ENCODE results near the gene ZNF175. TPM values are rescaled to one million over a fixed set of nuclear protein-coding genes. Genes with fewer than 3 reads are reported as not detected.

Gene ZNF175
- total and polyA plus RNA-seq, 4 experiments from 2014 or later = 0.65 to 17.4 (median 9.9) TPM

- H3K27me3 ChIP-seq (ENCODE audit: insufficient read depth, low read length) = no peaks in the 10 kb centered on the region
- no peaks in the 10 kb centered on the region for H3K36me3 ChIP-seq (ENCODE audit: insufficient read depth, low read length)
- no peak overlapping the region for H3K4me3 ChIP-seq (ENCODE audit: low read length in 2 of 2)
- Mint-ChIP-seq H3K36me3 (no peaks in the 10 kb centered on the region), H3K4me3 (no peak overlapping the region), H3K27ac (no peak overlapping the region), H3K27me3 (peaks cover 31 to 48% of the 10 kb centered on the region in 2 donors), H3K4me1 (peaks cover 0 to 4% (median 0%) of the 10 kb centered on the region in 4 donors), H3K9me3 (peaks cover 0 to 3% (median 0%) of the 10 kb centered on the region in 8 donors)
- ChIA-PET CTCF (ENCODE audit: partially characterized antibody) (no interaction called here), POLR2A (ENCODE audit: partially characterized antibody) (no interaction called here)
- H3K4me1 ChIP-seq (ENCODE audit: insufficient read depth, low read length) = no peaks in the 10 kb centered on the region
- intact Hi-C loops (cut with micrococcal nuclease) = no loop called here
- no peaks in the 10 kb centered on the region for H3K9me3 ChIP-seq (ENCODE audit: control insufficient read depth in 1 of 2, low read length in 2 of 2)
- no peak overlapping the region for H3K27ac ChIP-seq (ENCODE audit: low read depth, low read length)
- DNase-seq = no peak
Observed at GRCh38 chr19:51546107-51546649, 24.9 kb upstream of the ZNF175 start.

- no peak overlapping the region for H3K4me3 Mint-ChIP-seq
- peaks cover 31 to 50% of the 10 kb centered on the region in 2 donors for H3K27me3 Mint-ChIP-seq
- H3K27ac Mint-ChIP-seq = no peak overlapping the region
- no peaks in the 10 kb centered on the region for H3K9me3 ChIP-seq (ENCODE audit: control insufficient read depth in 1 of 2, low read length in 2 of 2)
- peaks cover 0 to 3% of the 10 kb centered on the region in 2 donors for H3K36me3 Mint-ChIP-seq
- no peak for DNase-seq
- CTCF ChIA-PET (ENCODE audit: partially characterized antibody) = no interaction called here
- H3K4me1 Mint-ChIP-seq = peaks cover 2 to 10% (median 3%) of the 10 kb centered on the region in 4 donors
- no peak overlapping the region for H3K27ac ChIP-seq (ENCODE audit: low read depth, low read length)
- intact Hi-C loops (cut with micrococcal nuclease) = no loop called here
- no peak overlapping the region for H3K4me3 ChIP-seq (ENCODE audit: low read length in 2 of 2)
- H3K4me1 ChIP-seq (ENCODE audit: insufficient read depth, low read length) = no peaks in the 10 kb centered on the region
- peaks cover 0 to 4% (median 1%) of the 10 kb centered on the region in 8 donors for H3K9me3 Mint-ChIP-seq
- POLR2A ChIA-PET (ENCODE audit: partially characterized antibody) = no interaction called here
- H3K27me3 ChIP-seq (ENCODE audit: insufficient read depth, low read length) = no peaks in the 10 kb centered on the region
- no peaks in the 10 kb centered on the region for H3K36me3 ChIP-seq (ENCODE audit: insufficient read depth, low read length)
Observed at GRCh38 chr19:51546650-51547396, 24.3 kb upstream of the ZNF175 start.

GRCh38 chr19:51547397-51548212 is 23.5 kb upstream of the ZNF175 start:
- Histone ChIP-seq H3K4me1 (ENCODE audit: insufficient read depth, low read length) (no peaks in the 10 kb centered on the region), H3K9me3 (ENCODE audit: control insufficient read depth in 1 of 2, low read length in 2 of 2) (no peaks in the 10 kb centered on the region), H3K36me3 (ENCODE audit: insufficient read depth, low read length) (no peaks in the 10 kb centered on the region), H3K27ac (ENCODE audit: low read depth, low read length) (no peak overlapping the region), H3K27me3 (ENCODE audit: insufficient read depth, low read length) (no peaks in the 10 kb centered on the region), H3K4me3 (ENCODE audit: low read length in 2 of 2) (no peak overlapping the region)
- Mint-ChIP-seq H3K36me3 (peaks cover 0 to 5% of the 10 kb centered on the region in 2 donors), H3K9me3 (peaks cover 0 to 9% (median 4%) of the 10 kb centered on the region in 8 donors), H3K4me1 (peaks cover 2 to 14% (median 6%) of the 10 kb centered on the region in 4 donors), H3K27me3 (peaks cover 30 to 49% of the 10 kb centered on the region in 2 donors), H3K4me3 (no peak overlapping the region), H3K27ac (no peak overlapping the region)
- ChIA-PET CTCF (ENCODE audit: partially characterized antibody) (no interaction called here), POLR2A (ENCODE audit: partially characterized antibody) (no interaction called here)
- intact Hi-C loops (cut with micrococcal nuclease) = no loop called here
- no peak for DNase-seq

GRCh38 chr19:51548213-51548651 is 22.9 kb upstream of the ZNF175 start:
- peaks cover 2 to 14% (median 6%) of the 10 kb centered on the region in 4 donors for H3K4me1 Mint-ChIP-seq
- H3K4me3 ChIP-seq (ENCODE audit: low read length in 2 of 2) = no peak overlapping the region
- peaks cover 0 to 10% (median 5%) of the 10 kb centered on the region in 8 donors for H3K9me3 Mint-ChIP-seq
- no peaks in the 10 kb centered on the region for H3K4me1 ChIP-seq (ENCODE audit: insufficient read depth, low read length)
- H3K36me3 Mint-ChIP-seq = peaks cover 0 to 6% of the 10 kb centered on the region in 2 donors
- POLR2A ChIA-PET (ENCODE audit: partially characterized antibody) = no interaction called here
- no peaks in the 10 kb centered on the region for H3K36me3 ChIP-seq (ENCODE audit: insufficient read depth, low read length)
- H3K9me3 ChIP-seq (ENCODE audit: control insufficient read depth in 1 of 2, low read length in 2 of 2) = no peaks in the 10 kb centered on the region
- no peak overlapping the region for H3K27ac Mint-ChIP-seq
- no peaks in the 10 kb centered on the region for H3K27me3 ChIP-seq (ENCODE audit: insufficient read depth, low read length)
- H3K27ac ChIP-seq (ENCODE audit: low read depth, low read length) = no peak overlapping the region
- intact Hi-C loops (cut with micrococcal nuclease) = no loop called here
- no peak for DNase-seq
- CTCF ChIA-PET (ENCODE audit: partially characterized antibody) = no interaction called here
- H3K27me3 Mint-ChIP-seq = peaks cover 32 to 49% of the 10 kb centered on the region in 2 donors
- no peak overlapping the region for H3K4me3 Mint-ChIP-seq

- no peaks in the 10 kb centered on the region for H3K36me3 ChIP-seq (ENCODE audit: insufficient read depth, low read length)
- CTCF ChIA-PET (ENCODE audit: partially characterized antibody) = no interaction called here
- H3K27me3 Mint-ChIP-seq = peaks cover 33 to 49% of the 10 kb centered on the region in 2 donors
- H3K4me1 Mint-ChIP-seq = peaks cover 2 to 14% (median 6%) of the 10 kb centered on the region in 4 donors
- no peak overlapping the region for H3K4me3 ChIP-seq (ENCODE audit: low read length in 2 of 2)
- H3K27ac Mint-ChIP-seq = no peak overlapping the region
- POLR2A ChIA-PET (ENCODE audit: partially characterized antibody) = no interaction called here
- no peak overlapping the region for H3K27ac ChIP-seq (ENCODE audit: low read depth, low read length)
- DNase-seq = no peak
- no peak overlapping the region for H3K4me3 Mint-ChIP-seq
- intact Hi-C loops (cut with micrococcal nuclease) = no loop called here
- H3K27me3 ChIP-seq (ENCODE audit: insufficient read depth, low read length) = no peaks in the 10 kb centered on the region
- H3K9me3 Mint-ChIP-seq = peaks cover 0 to 10% (median 5%) of the 10 kb centered on the region in 8 donors
- peaks cover 0 to 6% of the 10 kb centered on the region in 2 donors for H3K36me3 Mint-ChIP-seq
- H3K4me1 ChIP-seq (ENCODE audit: insufficient read depth, low read length) = no peaks in the 10 kb centered on the region
- no peaks in the 10 kb centered on the region for H3K9me3 ChIP-seq (ENCODE audit: control insufficient read depth in 1 of 2, low read length in 2 of 2)
Observed at GRCh38 chr19:51548891-51549305, 22.2 kb upstream of the ZNF175 start.

- DNase-seq = no peak
- Mint-ChIP-seq H3K27me3 (peaks cover 36 to 47% of the 10 kb centered on the region in 2 donors), H3K4me1 (peaks cover 2 to 14% (median 6%) of the 10 kb centered on the region in 4 donors), H3K9me3 (peaks cover 0 to 10% (median 5%) of the 10 kb centered on the region in 8 donors), H3K27ac (no peak overlapping the region), H3K4me3 (no peak overlapping the region), H3K36me3 (peaks cover 0 to 6% of the 10 kb centered on the region in 2 donors)
- intact Hi-C loops (cut with micrococcal nuclease) = no loop called here
- ChIA-PET POLR2A (ENCODE audit: partially characterized antibody) (interaction anchor here (0.7 kb wide), 1 partner anchor 161 kb away, joined by 3 read pairs; no protein-coding TSS in a partner anchor), CTCF (ENCODE audit: partially characterized antibody) (no interaction called here)
- H3K27ac ChIP-seq (ENCODE audit: low read depth, low read length) = no peak overlapping the region
- H3K27me3 ChIP-seq (ENCODE audit: insufficient read depth, low read length) = no peaks in the 10 kb centered on the region
- no peaks in the 10 kb centered on the region for H3K4me1 ChIP-seq (ENCODE audit: insufficient read depth, low read length)
- no peaks in the 10 kb centered on the region for H3K36me3 ChIP-seq (ENCODE audit: insufficient read depth, low read length)
- no peaks in the 10 kb centered on the region for H3K9me3 ChIP-seq (ENCODE audit: control insufficient read depth in 1 of 2, low read length in 2 of 2)
- no peak overlapping the region for H3K4me3 ChIP-seq (ENCODE audit: low read length in 2 of 2)
Observed at GRCh38 chr19:51549533-51550324, 21.4 kb upstream of the ZNF175 start.

Data from CD4-positive, alpha-beta memory T cell (primary cell).